Neural progenitor cell (in vitro differentiated cells): ENCODE results near the gene CAPN2.

Experiments
- EZH2 ChIP-seq: fragments of 200-600 bp; sonication (generic); IDR thresholded peaks from 2 replicates; pipeline ENCODE4 v1.6.1; 2017; ENCODE audit warnings: antibody characterized with exemption, mild to moderate bottlenecking, moderate library complexity
- TF ChIP-seq, protein P1 (sequence below): fragments of 200-600 bp; sonication (generic); IDR thresholded peaks from 2 replicates; pipeline ENCODE4 v1.5.1; 2017; ENCODE audit warnings: antibody characterized with exemption, mild to moderate bottlenecking

DNA sequence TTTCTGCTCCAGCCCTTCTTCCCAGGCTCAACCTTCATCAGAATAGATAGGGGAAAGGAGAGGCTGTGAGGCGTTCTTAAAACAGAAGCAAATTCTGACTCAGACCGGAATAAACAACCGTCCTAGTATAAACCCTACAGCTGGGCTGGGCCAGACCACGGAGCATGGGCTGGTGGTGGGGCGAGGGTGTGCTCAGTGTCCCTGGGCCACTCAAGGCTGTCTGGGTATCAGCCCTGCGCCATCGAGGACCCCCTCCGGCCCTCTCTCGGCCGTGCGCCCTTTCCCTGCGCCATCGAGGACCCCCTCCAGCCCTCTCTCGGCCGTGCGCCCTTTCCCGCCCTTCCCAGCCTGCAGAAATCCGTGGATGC is 36.0 kb downstream of the CAPN2 start:
- TF ChIP-seq, protein P1, sequence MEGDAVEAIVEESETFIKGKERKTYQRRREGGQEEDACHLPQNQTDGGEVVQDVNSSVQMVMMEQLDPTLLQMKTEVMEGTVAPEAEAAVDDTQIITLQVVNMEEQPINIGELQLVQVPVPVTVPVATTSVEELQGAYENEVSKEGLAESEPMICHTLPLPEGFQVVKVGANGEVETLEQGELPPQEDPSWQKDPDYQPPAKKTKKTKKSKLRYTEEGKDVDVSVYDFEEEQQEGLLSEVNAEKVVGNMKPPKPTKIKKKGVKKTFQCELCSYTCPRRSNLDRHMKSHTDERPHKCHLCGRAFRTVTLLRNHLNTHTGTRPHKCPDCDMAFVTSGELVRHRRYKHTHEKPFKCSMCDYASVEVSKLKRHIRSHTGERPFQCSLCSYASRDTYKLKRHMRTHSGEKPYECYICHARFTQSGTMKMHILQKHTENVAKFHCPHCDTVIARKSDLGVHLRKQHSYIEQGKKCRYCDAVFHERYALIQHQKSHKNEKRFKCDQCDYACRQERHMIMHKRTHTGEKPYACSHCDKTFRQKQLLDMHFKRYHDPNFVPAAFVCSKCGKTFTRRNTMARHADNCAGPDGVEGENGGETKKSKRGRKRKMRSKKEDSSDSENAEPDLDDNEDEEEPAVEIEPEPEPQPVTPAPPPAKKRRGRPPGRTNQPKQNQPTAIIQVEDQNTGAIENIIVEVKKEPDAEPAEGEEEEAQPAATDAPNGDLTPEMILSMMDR = no peak
- TF ChIP-seq EZH2 = no peak
